ENCODE measurements around the gene BMF.

BMF gene

GRCh38 chr15:40096094-40096891 lies 12.4 kb downstream of the BMF start:
- in situ Hi-C loops (cut with HindIII; ENCODE audit: low pct_unique_long_range_greater_than_20kb, low sequenced_read_pairs), result no loop called here
- no peak for TF ChIP-seq JUND (IDR thresholded peaks at IDR 0.05; ENCODE audit: low read depth)
- DNase-seq (ENCODE audit: low read depth in 1 of 2, low spot score in 1 of 2), result no peak

DNA sequence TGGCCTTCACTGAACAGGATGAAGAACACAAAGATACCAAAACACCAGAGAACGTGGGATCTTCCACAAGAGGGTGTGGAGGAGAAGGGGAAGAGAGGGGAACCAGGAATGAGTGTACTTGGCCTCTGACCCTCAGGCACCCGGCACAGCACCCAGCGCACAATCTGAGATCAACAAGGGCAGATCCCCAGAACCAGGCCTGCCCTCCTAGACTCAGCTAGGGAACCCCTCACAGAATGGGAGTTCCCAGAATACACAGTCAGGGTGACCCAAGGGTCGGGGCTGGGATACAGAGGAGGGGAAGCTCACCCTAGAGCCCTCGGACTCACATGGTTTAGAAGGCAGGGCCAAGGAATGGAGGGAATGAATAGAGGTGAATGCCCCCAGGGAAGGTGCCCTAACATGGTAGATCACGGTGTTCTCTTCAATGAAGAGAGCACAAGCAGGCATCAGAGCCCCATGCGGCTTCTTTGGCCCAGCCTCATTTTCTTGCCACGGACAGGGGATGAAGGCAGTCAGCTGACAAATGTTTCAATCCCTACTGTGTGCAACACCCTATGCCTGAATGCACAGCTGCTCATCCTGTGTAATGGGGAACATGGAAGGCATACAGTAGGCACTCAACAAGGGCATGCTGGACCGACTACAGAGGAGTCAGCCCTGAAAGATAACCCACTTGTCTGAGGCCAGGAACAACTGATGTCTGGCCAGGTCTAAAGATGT lies 13.1 kb downstream of the BMF start:
- in situ Hi-C loops (cut with HindIII; ENCODE audit: low pct_unique_long_range_greater_than_20kb, low sequenced_read_pairs), result no loop called here
- DNase-seq (ENCODE audit: low read depth in 1 of 2, low spot score in 1 of 2), result no peak
- TF ChIP-seq JUND (IDR thresholded peaks at IDR 0.05; ENCODE audit: low read depth), result no peak

DNA sequence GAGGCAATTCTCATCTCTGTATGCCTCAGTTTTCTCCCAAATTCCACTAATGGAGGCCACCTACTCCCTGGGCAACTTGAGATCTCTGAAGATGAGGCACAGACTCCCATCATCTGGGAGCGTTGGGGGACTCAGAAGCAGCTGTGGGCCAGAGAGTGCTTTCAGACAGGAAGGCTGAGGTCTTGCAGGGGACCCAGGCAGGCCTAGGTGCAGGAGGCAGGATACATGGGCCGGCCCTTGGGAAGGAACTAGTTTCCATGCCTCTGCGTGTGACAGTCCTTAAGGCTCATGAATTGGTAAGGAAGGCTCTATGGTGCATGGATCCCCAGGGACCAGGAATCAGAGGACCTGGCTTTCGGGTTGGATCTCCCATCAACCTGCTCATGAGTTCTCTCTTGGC lies 14.5 kb downstream of the BMF start:
- TF ChIP-seq JUND (IDR thresholded peaks at IDR 0.05; ENCODE audit: low read depth), result no peak
- in situ Hi-C loops (cut with HindIII; ENCODE audit: low pct_unique_long_range_greater_than_20kb, low sequenced_read_pairs), result no loop called here
- DNase-seq (ENCODE audit: low read depth in 1 of 2, low spot score in 1 of 2), result no peak

DNA sequence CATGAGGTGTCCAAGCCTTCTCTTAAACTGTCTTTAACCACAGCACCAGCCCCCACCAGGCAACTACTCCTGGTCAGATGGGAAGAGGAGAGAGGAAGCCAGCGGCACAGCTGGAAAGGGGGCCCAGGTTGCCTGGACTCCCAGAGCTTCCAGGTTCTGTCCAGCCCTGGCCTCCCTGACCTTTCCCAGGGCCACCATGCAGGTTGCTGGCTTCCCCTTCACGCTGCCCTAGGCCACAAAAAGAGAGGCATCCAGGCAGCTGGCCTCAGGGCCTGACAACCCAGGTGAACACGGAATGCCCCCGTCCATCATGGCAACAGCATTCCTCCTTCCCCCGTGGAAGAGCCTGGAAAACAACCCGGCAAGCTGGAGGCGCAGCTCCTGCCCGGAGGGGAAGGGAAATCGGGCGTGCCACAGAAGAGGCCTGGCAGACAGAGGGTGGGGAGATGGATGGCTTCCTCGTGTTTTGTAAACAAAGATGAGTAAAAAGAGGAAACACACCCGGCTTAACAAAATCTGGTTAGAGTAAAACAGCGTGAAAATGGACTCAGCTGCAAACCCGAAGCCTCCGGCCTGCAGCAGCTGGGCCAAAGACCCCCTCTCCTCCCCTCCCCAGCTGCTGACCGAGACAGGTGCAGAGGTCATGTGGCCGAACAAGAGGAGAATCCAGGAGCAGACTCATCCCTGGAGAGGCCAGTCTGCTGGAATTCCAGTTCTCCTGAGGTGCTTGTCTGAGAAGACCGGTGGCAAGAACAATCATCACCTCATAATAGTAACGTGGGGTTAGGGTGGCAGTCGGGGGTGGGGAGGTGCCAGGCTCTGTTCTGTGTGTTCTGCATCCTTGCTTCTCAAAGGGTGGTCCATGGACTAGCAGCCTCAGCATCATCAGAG lies 15.5 kb downstream of the BMF start:
- in situ Hi-C loops (cut with HindIII; ENCODE audit: low pct_unique_long_range_greater_than_20kb, low sequenced_read_pairs), result no loop called here
- no peak for DNase-seq (ENCODE audit: low read depth in 1 of 2, low spot score in 1 of 2)

GRCh38 chr15:40092256-40092978 lies 16.3 kb downstream of the BMF start:
- DNase-seq (ENCODE audit: low read depth in 1 of 2, low spot score in 1 of 2), result no peak
- in situ Hi-C loops (cut with HindIII; ENCODE audit: low pct_unique_long_range_greater_than_20kb, low sequenced_read_pairs), result no loop called here
- no peak for TF ChIP-seq JUND (IDR thresholded peaks at IDR 0.05; ENCODE audit: low read depth)

More for the DNA sequence above, 15.5 kb downstream of the BMF start:
- TF ChIP-seq JUND (IDR thresholded peaks at IDR 0.05; ENCODE audit: low read depth), result no peak

DNA sequence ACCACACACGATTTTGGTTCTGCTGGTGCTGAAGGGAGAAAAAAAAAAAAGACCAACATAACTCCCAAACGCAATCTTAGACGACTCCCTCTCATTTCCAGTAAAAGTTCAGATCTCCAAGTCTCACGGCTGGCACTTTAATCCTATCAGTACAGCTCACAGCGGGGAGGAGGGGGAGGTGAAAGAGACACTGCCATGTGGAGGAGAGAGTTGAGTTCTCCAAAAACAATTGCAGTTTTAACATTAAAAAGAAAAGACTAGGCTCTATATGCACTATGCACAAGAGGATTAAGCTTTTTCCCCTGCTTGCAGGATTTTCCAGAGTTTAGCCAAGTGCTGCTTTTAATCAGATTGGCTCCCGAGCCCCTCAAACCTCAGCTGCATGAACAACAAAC lies 16.8 kb downstream of the BMF start:
- DNase-seq (ENCODE audit: low read depth in 1 of 2, low spot score in 1 of 2), result no peak
- no peak for TF ChIP-seq JUND (IDR thresholded peaks at IDR 0.05; ENCODE audit: low read depth)
- in situ Hi-C loops (cut with HindIII; ENCODE audit: low pct_unique_long_range_greater_than_20kb, low sequenced_read_pairs), result no loop called here

GRCh38 chr15:40090774-40091455 lies 17.8 kb downstream of the BMF start:
- no peak for DNase-seq (ENCODE audit: low read depth in 1 of 2, low spot score in 1 of 2)
- in situ Hi-C loops (cut with HindIII; ENCODE audit: low pct_unique_long_range_greater_than_20kb, low sequenced_read_pairs), result no loop called here
- no peak for TF ChIP-seq JUND (IDR thresholded peaks at IDR 0.05; ENCODE audit: low read depth)

DNA sequence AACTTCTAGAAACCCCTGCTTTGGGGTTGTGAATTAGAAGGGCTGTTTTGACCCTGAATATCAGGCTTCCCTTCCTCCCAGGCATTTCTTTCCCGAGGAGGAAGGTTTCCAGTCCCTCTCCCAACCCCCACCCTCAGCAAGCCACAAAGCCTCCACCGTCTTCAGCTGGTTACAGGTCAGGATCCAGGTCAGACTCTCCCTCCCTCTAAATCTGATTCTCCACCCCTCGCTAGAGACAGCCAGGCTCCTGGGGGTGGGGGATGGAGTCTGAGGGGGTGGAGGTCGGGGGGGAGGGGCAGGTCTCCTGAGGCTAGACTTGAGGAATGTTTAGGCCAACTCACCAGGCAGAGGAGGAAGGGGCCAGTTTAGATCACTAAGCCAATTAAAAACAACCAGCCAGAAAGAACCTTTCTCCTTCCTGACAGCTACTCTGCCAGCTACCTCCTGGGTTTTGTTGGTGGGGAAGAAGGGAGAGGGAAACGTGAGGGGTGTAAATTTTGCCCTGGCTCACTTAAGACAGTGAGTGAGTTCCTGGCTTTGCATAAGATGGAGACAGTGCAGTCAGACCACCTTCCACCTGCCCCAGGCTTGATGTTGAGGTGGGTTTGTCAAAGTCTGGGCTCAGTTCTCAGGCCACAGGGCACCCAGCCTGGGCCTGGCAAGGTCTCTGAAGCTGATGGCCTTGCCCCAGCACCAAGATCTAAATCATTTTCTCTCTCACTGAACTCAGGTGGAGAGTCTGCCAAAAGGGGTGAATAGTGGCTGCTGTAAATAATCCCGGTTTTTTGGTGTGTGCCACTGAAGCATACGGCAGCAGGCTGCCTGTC lies 19.5 kb downstream of the BMF start:
- no peak for TF ChIP-seq JUND (IDR thresholded peaks at IDR 0.05; ENCODE audit: low read depth)
- DNase-seq (ENCODE audit: low read depth in 1 of 2, low spot score in 1 of 2), result no peak
- in situ Hi-C loops (cut with HindIII; ENCODE audit: low pct_unique_long_range_greater_than_20kb, low sequenced_read_pairs), result no loop called here

GRCh38 chr15:40087991-40088928 lies 20.4 kb downstream of the BMF start:
- in situ Hi-C loops (cut with HindIII; ENCODE audit: low pct_unique_long_range_greater_than_20kb, low sequenced_read_pairs), result no loop called here
- no peak for DNase-seq (ENCODE audit: low read depth in 1 of 2, low spot score in 1 of 2)
- no peak for TF ChIP-seq JUND (IDR thresholded peaks at IDR 0.05; ENCODE audit: low read depth)
